LHCN-M2 (cell line): ENCODE measurements around the gene PAPPA. TPM values are rescaled to one million over a fixed set of nuclear protein-coding genes. Genes with fewer than 3 reads are reported as not detected.

Source experiments
- DNase-seq: peaks from one replicate; pipeline ENCODE4 v3.0.0-alpha.2; 2012; ENCODE audit warnings: low read depth
- total RNA-seq: library from RNA; depleted of rRNA; stranded (reverse); fragments of >200 nt; gene quantifications from 2 replicates; pipeline ENCODE4 v1.2.3, GENCODE V29; 2014

The PAPPA gene
- total RNA-seq, 1 experiment from 2014 or later, result 3.0 TPM

GRCh38 chr9:116274293-116274692 lies 120.7 kb downstream of the PAPPA start:
- peak; percentile 95 for DNase-seq

DNA sequence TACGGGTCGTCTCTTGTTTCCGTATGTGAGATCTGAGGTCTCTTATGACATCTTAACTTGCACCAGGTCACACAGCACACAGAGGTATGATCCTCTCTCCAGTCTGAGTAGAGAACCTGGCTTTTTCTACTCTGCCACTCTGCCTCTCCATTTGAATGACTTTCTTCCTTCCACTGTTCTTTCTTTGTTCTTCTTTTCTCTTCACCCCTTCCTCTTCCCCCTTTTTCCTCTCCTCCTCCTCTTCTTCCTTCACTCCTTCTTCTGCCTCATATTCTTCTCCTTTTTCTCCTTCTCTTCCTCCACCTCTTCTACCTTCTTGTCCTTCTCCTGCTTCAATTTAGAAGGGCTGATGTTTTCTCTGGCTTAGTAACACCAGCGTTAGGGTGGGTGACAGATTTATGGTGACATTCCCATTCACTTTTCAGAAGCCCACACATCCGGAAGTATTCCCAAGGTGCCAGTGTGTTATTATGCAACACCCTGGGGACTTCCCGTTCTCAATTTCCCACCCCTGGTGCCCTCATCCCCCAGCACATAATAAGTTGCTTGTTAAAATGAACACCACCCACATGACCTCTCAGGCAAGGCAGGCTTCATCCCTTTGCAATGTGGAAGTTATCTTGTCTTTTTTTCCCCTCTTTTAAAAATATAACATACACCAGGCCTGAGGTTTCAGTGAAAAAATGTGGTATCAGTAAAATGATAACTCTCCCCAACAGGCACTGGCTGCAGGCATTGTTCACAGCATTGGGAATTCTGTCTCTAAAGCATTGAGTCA lies 122.0 kb downstream of the PAPPA start:
- peak; percentile 59 for DNase-seq

DNA sequence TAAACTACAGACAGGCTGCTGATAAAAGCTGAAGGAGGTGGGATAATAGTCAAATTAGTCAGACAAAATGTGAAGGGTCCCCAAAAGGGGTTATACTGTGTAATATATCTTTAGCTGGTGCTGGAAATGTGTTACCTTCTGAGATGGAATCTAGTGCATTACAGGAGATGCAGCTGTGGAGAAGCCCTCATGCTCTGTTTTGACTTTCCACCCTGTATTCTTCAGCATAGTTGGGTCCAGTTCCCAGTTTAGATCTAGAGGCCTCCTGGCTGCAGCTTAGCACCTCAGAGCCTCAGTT lies 122.6 kb downstream of the PAPPA start:
- no peak for DNase-seq

DNA sequence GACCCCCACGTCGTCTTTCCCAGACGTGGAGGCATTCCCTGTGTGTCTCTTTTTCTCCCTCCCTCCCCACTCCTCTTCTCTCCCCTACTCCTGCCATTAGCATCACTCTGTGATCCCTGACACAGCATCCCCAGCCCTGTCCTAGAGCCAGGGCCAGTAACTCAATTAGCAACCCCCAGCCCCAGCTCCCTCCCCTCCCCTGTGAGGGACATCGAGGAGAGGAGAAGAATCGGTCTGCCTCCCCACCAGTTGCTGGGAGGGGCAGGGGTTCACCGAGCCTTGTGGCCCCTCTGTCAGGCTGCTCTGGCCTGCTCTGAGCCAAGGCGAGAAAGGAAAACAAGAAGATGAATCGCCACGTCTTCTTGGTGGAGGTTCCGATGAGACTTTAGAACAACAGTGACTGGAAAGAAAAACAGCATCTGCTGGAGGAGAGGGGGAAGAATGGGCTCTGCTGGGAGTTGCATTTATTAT lies 123.1 kb downstream of the PAPPA start:
- DNase-seq, result no peak

- DNase-seq, result peak; percentile 52
Measured at GRCh38 chr9:116278326-116278725, 124.7 kb downstream of the PAPPA start.

- DNase-seq, result no peak
Measured at GRCh38 chr9:116279230-116279629, 125.6 kb downstream of the PAPPA start.

DNA sequence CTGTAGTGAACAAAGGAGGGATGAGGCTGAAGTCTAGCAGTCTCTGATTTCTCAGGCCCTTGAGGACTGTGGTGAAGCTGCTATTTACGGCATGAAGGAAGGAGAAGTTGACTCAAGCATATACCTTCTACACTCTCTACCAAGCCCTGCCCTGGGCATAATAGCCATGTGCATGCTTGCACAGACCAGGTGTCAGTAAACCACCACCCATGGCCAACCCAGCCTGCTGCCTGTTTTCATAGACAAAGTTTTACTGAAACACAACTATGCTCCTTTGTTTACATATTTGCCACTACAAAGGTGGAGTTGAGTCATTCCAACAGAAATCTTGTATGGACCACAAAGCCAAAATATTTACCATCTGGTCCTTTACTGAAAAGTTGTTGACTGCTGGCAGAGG lies 126.9 kb downstream of the PAPPA start:
- peak; percentile 32 for DNase-seq

GRCh38 chr9:116282597-116282996 lies 129.0 kb downstream of the PAPPA start:
- DNase-seq, result no peak

DNA sequence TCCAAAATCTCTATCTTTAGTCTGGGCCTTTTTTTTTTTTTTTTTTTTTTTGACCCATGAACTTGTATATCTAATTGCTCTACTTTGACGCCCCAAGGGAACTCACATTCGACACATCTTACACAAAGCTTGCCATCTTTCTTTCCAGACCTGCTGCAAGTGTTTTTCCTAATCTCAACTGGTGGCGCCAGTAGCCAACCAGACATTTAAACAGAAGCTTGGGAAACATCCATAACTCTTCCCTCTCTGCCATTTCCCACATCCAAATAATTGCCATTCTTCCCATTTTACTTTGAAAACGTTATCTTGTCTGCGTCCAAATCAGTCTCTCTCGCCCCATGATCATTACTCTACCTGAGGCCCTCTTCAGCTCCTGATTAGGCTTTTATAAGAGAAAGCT lies 130.9 kb downstream of the PAPPA start:
- no peak for DNase-seq

DNA sequence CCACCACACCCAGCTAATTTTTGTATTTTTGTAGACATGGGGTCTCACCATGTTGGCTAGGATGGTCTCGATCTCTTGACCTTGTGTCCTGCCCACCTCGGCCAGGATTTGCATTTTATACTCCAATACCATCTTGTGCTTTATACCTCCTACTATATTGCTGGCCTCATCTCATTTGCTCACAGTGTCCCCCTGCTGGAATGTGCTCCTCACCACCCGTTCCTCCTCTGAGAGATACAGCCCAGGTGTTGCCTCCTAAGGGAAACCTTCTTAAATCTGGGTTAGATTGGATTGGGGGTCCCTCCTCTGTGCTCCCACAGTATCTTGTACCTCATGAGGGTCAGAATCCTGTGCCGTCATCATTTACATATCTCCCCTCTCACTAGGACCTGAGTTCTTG lies 131.7 kb downstream of the PAPPA start:
- no peak for DNase-seq

- DNase-seq, result no peak
Measured at GRCh38 chr9:116286297-116286696, 132.7 kb downstream of the PAPPA start.

GRCh38 chr9:116287721-116288120 lies 134.1 kb downstream of the PAPPA start:
- DNase-seq, result peak; percentile 28

DNA sequence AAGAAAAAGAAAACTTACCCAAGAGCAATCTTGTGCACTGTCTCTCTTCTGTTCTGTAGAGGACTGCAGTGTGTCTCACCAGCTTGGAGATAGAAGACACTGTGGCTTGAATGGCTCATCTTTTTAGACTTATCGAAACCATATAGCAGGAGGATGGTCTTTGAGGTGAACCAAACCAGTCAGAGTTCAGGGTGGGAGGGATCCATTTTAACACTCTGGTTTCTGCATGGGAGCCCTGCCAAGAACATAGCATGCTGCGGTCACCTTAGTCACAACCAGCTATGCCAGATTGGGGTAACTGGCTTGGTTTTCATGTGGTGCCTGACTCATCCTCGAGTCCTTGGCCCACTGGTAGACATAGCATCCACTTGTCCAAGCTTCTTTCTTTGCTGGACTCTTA lies 135.1 kb downstream of the PAPPA start:
- DNase-seq, result peak; percentile 99

DNA sequence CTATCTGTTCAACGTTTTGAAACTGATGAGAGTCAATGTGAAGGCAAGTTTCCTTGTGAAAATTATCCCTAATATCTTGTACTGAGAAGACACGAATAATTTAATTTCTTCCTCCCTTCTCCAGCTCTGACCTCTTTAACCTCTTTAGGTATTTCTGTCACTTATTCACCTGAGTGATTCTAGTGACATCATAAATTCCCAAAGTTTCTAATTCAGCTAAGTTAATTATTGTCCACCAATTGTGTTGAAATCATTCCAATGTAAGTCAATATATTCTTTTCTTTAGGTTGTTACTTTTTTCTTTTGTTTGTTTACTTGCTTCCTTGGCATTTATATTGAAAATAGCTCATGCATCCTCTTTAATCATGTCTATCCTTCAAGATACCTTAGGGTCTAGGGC lies 143.8 kb downstream of the PAPPA start:
- no peak for DNase-seq

GRCh38 chr9:116298249-116298648 lies 144.7 kb downstream of the PAPPA start:
- no peak for DNase-seq

DNA sequence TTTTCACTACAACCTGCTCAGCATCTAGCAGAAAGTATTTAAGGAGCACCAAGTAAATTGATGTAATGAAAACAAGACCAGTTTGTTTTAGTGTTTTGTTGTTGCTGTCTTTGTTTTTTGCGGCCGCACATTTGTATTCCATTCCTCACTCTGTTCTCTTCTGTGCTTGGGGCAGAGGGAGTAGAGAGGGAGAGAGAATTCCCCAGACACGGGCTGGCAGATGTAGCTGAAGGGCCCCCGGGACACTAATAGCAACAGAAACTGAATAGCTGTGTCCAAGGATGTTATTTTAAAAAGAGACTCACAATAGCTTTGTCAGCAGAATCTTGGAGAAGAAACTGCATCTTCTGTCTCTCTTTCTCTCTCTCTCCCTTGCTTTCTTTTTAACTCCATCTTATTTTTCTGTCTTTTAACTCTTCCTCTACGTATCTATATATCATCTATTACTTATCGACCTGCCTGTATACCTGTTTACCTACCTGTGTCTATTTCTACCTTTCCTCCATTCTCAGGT lies 145.3 kb downstream of the PAPPA start:
- no peak for DNase-seq

DNA sequence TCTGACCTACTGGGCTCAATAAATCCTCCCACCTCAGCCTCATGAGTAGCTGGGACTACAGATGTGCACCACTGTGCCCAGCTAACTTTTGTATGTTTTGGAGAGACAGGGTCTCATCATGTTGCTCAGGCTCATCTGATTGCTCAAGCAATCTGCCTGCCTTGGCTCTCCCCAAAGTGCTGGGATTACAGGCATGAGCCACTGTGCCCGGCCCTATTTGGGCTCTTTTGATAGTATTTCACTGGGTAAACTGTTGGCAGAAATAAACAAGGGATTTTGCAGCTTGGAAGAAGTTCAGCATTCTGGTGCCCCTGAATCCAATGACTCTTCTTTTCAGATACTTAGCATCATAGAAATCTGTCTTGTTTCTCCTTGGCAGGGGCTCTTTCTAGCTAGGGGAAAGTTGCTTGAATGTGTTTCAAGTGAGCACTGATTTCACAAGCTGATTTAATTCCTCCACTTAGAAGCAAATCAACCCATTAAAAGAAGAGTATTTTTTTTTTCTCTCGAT lies 146.8 kb downstream of the PAPPA start:
- no peak for DNase-seq

DNA sequence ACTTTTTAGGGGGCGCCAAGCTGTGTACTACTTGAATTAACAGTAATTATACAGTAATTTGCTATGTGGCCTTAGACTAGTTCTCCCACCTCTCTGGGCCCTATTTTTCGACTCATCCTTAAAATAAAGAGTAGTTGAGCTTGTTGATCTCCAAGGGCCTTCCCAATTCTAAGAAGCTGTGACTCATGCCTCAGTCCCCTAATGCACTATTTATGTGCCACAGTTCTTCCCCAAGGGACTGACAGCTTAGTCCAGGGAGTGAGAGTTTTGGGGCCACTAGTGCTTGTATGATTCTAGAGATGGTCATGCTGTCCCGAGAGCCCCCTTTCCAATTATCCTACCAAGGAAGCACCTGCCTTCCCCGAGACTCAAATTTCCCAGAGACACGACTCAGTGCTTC lies 149.7 kb downstream of the PAPPA start:
- DNase-seq, result peak; percentile 23

- no peak for DNase-seq
Measured at GRCh38 chr9:116303886-116304538, 150.4 kb downstream of the PAPPA start.

DNA sequence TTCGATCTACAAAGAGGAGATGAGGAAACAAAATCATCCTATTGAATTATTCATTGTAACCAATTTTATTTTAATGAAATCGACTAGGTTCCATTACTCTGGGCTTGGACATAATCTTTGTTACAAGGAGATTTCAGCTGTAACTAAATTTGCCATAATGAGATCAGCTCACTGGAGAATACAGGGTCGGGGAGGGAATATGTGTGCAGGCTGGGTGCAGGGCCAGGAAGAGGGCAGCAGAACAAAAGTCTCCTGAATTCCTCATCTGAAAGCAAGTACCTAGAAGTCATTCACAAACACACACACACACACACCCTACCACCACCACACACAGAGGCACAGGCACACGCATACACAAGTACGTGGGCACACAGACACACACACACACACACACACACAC lies 151.2 kb downstream of the PAPPA start:
- no peak for DNase-seq

GRCh38 chr9:116308076-116308475 lies 154.5 kb downstream of the PAPPA start:
- no peak for DNase-seq

GRCh38 chr9:116309900-116310611 lies 156.5 kb downstream of the PAPPA start:
- DNase-seq, result no peak
